GM23248 (cell line): ENCODE data around the gene PDE2A. TPM values are rescaled to one million over a fixed set of nuclear protein-coding genes. Genes with fewer than 3 reads are reported as not detected.

Experiments used
- DNase-seq: peaks from one replicate; pipeline ENCODE4 v3.0.0-alpha.2; 2015
- H2AFZ ChIP-seq: fragments of 200-600 bp; sonication (generic); 2 replicates; pipeline ENCODE4 v1.6.1; 2016; ENCODE audit warnings: antibody characterized with exemption
- H3F3A ChIP-seq: fragments of 200-600 bp; sonication (generic); 2 replicates; pipeline ENCODE4 v1.6.1; 2016; ENCODE audit warnings: mild to moderate bottlenecking, antibody characterized with exemption, mixed run types; ENCODE audit not compliant: insufficient read depth
- H3K27ac ChIP-seq: fragments of 200-600 bp; sonication (generic); 2 replicates; pipeline ENCODE4 v1.5.1; 2016; ENCODE audit warnings: mild to moderate bottlenecking
- H3K27me3 ChIP-seq: fragments of 200-600 bp; sonication (generic); replicated peaks from 2 replicates; pipeline ENCODE4 v1.6.1; 2016; ENCODE audit warnings: mild to moderate bottlenecking; ENCODE audit not compliant: insufficient read depth
- H3K36me3 ChIP-seq: fragments of 200-600 bp; sonication (generic); 2 replicates; pipeline ENCODE4 v1.6.1; 2016; ENCODE audit warnings: low read depth, mild to moderate bottlenecking
- H3K4me1 ChIP-seq: fragments of 200-600 bp; sonication (generic); 2 replicates; pipeline ENCODE4 v1.6.1; 2016; ENCODE audit warnings: mild to moderate bottlenecking; ENCODE audit not compliant: insufficient read depth
- H3K4me2 ChIP-seq: fragments of 200-600 bp; sonication (generic); one replicate; pipeline ENCODE4 v1.6.1; 2016; ENCODE audit warnings: mild to moderate bottlenecking; ENCODE audit not compliant: unreplicated experiment
- H3K4me3 ChIP-seq: fragments of 200-600 bp; sonication (generic); 2 replicates; pipeline ENCODE4 v1.5.1; 2016; ENCODE audit warnings: mild to moderate bottlenecking
- H3K79me2 ChIP-seq: fragments of 200-600 bp; sonication (generic); 2 replicates; pipeline ENCODE4 v1.6.1; 2016; ENCODE audit warnings: mild to moderate bottlenecking; ENCODE audit not compliant: insufficient read depth
- H3K9ac ChIP-seq: fragments of 200-600 bp; sonication (generic); 2 replicates; pipeline ENCODE4 v1.6.1; 2016; ENCODE audit warnings: mild to moderate bottlenecking
- H3K9me2 ChIP-seq: fragments of 200-600 bp; sonication (generic); 2 replicates; pipeline ENCODE4 v1.6.1; 2016; ENCODE audit warnings: mixed run types, mild to moderate bottlenecking, moderate library complexity; ENCODE audit not compliant: insufficient read depth
- H3K9me3 ChIP-seq: fragments of 200-600 bp; sonication (generic); one replicate; pipeline ENCODE4 v1.6.1; 2017; ENCODE audit warnings: low read depth
- H4K20me1 ChIP-seq: fragments of 200-600 bp; sonication (generic); 2 replicates; pipeline ENCODE4 v1.6.0; 2016; ENCODE audit not compliant: insufficient read depth
- EZH2 ChIP-seq: fragments of 200-600 bp; sonication (generic); IDR thresholded peaks from 2 replicates; pipeline ENCODE4 v1.6.1; 2018; ENCODE audit warnings: antibody characterized with exemption, mild to moderate bottlenecking; ENCODE audit not compliant: insufficient read depth, poor library complexity, severe bottlenecking
- EZH2phosphoT487 ChIP-seq: fragments of 200-600 bp; sonication (generic); IDR thresholded peaks from 2 replicates; pipeline ENCODE4 v1.6.1; 2018; ENCODE audit warnings: antibody characterized with exemption, moderate library complexity, mild to moderate bottlenecking, low read depth; ENCODE audit not compliant: insufficient read depth
- WGBS, 2 experiments: methylation state at CpG; one replicate each; pipeline ENCODE4 v1.1.6; 2015 to 2017; ENCODE audit warnings: low lambda C conversion rate in 2 of 2, low coverage in 1 of 2; ENCODE audit errors: missing lambda C conversion rate in 2 of 2; 5-methylcytosine and 5-hydroxymethylcytosine counted together
- in situ Hi-C: fragments of 300-500 bp; cut with MboI; formaldehyde crosslinking; loops from 2 replicates; pipeline ENCODE4 v1.15.0; 2020
- polyA plus RNA-seq: library from polyadenylated mRNA; unstranded; fragments of >200 nt; fragmentation: Nextera tagmentation; extraction: Ambion mirVana; gene quantifications from 2 replicates; pipeline ENCODE4 v1.2.1, GENCODE V29; 2016
- total RNA-seq: library from RNA; depleted of rRNA; stranded (reverse); fragments of >200 nt; shearing (Covaris generic); gene quantifications from 2 replicates; pipeline ENCODE4 v1.2.3, GENCODE V29; 2014

Gene PDE2A
- total and polyA plus RNA-seq, 2 experiments from 2014 or later = 1.0 to 2.3 TPM

DNA sequence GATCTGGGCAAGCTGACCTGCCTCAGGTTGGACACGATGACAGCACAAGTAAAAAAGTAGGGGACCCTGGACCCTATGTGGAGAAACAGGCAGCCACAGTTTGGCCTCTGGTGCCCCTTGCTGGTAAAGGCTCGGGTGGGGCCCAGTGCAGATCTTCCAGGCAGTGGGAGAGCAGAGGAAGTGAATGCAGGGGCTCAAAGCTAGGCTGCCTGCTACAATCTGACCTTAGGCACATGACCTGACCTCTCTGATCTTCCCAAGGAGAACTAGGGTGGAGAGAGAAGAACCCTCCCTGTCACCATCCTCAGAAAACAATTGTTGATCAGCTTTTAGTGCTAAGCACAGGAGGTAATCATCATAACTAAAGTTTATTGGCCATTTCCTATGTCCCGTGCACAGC is 76.5 kb downstream of the PDE2A start:
- Histone ChIP-seq H3K9ac (no peak overlapping the region), H4K20me1 (no peaks in the 10 kb centered on the region), H3K9me2 (no peaks in the 10 kb centered on the region), H3K4me1 (no peaks in the 10 kb centered on the region), H3K27ac (no peak overlapping the region), H3K36me3 (no peaks in the 10 kb centered on the region), H3K4me3 (no peak overlapping the region), H3K9me3 (no peaks in the 10 kb centered on the region), H3K27me3 (peaks cover 26% of the 10 kb centered on the region), H3K79me2 (no peaks in the 10 kb centered on the region), H3F3A (no peaks in the 10 kb centered on the region), H3K4me2 (no peak overlapping the region), H2AFZ (no peak overlapping the region)
- no peak for TF ChIP-seq EZH2phosphoT487
- in situ Hi-C loops = no loop called here
- DNase-seq = no peak
- 31 to 41% methylated on average over 3 of the region's 3 CpGs for WGBS, 2 experiments

DNA sequence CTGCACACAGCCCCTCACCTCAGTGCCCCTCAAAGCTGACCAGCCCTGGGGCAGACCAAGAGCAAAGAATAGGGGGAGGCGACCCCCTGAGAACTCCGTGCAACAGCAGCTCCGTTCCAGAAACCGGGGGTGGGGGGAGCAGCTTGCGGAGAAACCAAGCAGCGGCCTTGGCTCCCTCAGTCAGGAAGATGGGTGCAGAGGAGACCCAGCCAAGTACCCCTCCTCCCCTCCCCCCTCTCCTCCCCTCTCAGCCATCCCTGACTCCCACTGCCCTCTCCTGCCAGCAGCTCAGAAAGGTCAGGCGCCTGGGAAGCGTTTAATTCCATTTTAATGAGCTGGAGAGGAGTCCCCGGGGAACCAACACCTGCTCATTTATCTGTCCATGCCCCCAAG is 78.9 kb downstream of the PDE2A start:
- Histone ChIP-seq H3F3A (no peaks in the 10 kb centered on the region), H3K27ac (no peak overlapping the region), H2AFZ (no peak overlapping the region), H3K79me2 (no peaks in the 10 kb centered on the region), H3K4me1 (no peaks in the 10 kb centered on the region), H3K36me3 (no peaks in the 10 kb centered on the region), H3K4me2 (no peak overlapping the region), H3K9me2 (no peaks in the 10 kb centered on the region), H3K9ac (no peak overlapping the region), H3K9me3 (no peaks in the 10 kb centered on the region), H3K4me3 (no peak overlapping the region), H4K20me1 (no peaks in the 10 kb centered on the region), H3K27me3 (peaks cover 48% of the 10 kb centered on the region)
- no peak for DNase-seq
- WGBS, 2 experiments = 60 to 72% methylated on average over 7 to 9 of the region's 9 CpGs
- TF ChIP-seq EZH2phosphoT487 (no peak), EZH2 (no peak)
- in situ Hi-C loops = no loop called here

DNA sequence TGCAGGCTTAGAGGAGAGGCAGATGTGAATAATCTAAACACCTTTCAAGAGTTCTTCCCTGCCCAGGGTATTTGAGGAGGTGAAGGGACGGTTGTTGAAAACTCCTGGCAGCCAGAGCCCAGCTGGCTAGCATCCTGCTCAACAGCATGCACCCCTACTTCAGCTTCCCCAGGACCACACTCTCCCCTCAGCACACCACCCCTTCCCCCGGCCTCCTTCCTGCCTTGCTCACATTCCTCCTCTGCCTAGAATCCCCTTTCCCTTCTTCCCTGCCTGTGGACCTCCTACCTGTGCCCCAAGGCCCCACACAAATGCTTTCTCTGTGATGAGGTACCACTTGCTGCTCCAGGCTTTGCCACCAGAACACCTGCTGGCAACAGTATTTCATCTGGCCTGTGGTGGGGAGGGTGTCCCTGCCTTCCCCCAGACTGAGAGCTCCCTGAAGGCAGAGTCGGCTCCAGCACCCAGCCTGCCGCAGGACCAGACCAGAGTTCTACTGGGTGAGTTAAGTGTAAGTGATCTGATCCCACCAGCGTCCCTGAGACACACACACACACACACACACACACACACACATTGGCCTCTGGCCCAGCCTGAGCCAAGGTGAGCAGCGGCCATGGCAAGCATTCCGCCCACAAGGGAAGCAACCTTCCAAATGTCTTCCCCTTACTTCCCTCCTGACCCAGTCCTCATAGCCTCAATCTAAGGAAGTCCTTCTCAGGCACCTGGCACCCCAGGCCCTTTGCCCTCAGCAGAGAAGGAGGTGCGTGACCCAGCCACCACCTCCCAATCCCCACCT is 79.5 kb downstream of the PDE2A start:
- H3K27me3 ChIP-seq = peaks cover 54% of the 10 kb centered on the region

DNA sequence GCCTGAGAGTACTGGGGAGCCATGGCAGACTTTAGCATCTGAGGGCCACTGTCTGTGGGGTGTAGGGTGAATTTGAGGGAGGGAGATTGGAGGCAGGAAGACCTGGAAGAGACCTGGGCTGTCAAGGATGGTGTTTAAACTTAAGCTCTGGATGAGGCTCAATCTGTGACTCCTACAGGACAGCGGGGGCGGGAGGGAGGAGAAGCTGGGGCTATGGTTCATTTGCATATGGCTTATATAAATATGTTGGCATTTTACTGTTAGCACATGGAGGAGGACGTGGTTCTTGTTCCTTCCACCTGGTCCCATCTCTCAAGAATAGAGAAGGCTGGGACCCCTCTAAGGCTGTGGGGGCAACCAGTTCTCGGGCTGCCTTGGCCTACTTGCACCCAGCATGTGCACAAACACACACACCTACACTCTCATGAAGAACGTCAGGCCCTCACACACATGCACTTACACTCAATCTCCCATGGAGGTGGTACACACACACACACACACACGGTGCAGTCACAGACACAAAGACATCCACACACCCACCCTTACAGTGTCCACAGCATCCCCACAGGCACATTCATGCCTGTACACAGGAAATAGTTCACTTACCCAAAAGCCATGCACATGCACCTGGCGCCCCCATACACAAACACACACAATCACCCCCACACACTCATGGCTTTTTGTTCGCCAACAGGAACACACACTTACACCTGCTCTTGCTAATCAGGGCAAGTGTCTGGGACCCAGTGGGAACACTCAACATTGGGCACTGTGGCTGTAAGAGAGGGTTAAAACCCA is 81.3 kb downstream of the PDE2A start:
- WGBS, 2 experiments = 59 to 61% methylated on average over 8 of the region's 8 CpGs
- no peaks in the 10 kb centered on the region for H3K4me1 ChIP-seq
- H3K9ac ChIP-seq = no peak overlapping the region
- no peak overlapping the region for H3K4me3 ChIP-seq
- no peaks in the 10 kb centered on the region for H3K9me3 ChIP-seq
- H3K36me3 ChIP-seq = no peaks in the 10 kb centered on the region
- TF ChIP-seq EZH2phosphoT487 (no peak), EZH2 (no peak)
- DNase-seq = no peak
- peaks cover 69% of the 10 kb centered on the region for H3K27me3 ChIP-seq
- H3F3A ChIP-seq = no peaks in the 10 kb centered on the region
- H3K4me2 ChIP-seq = no peak overlapping the region
- H2AFZ ChIP-seq = no peak overlapping the region
- H4K20me1 ChIP-seq = no peaks in the 10 kb centered on the region
- no peaks in the 10 kb centered on the region for H3K9me2 ChIP-seq
- in situ Hi-C loops = no loop called here
- H3K27ac ChIP-seq = no peak overlapping the region
- H3K79me2 ChIP-seq = no peaks in the 10 kb centered on the region

More for the DNA sequence above, 79.5 kb downstream of the PDE2A start:
- H2AFZ ChIP-seq = no peak overlapping the region
- no peaks in the 10 kb centered on the region for H3K36me3 ChIP-seq
- no peak overlapping the region for H3K27ac ChIP-seq
- H3K4me3 ChIP-seq = no peak overlapping the region
- H3F3A ChIP-seq = no peaks in the 10 kb centered on the region
- no peak for DNase-seq
- H3K4me2 ChIP-seq = no peak overlapping the region
- H3K9me2 ChIP-seq = no peaks in the 10 kb centered on the region
- no peaks in the 10 kb centered on the region for H3K79me2 ChIP-seq
- no peaks in the 10 kb centered on the region for H4K20me1 ChIP-seq
- 48 to 54% methylated on average over 8 of the region's 8 CpGs for WGBS, 2 experiments
- no peak for TF ChIP-seq EZH2phosphoT487
- TF ChIP-seq EZH2 = no peak
- H3K9ac ChIP-seq = no peak overlapping the region
- H3K9me3 ChIP-seq = no peaks in the 10 kb centered on the region
- in situ Hi-C loops = no loop called here
- no peaks in the 10 kb centered on the region for H3K4me1 ChIP-seq
